NK-92 (cell line): ENCODE data around the gene C14orf93.

Experiments
- DNase-seq: peaks from one replicate; lab custom pipeline; 2025; ENCODE audit not compliant: unreplicated experiment; lab: John Stamatoyannopoulos, UW

C14orf93 gene

GRCh38 chr14:23009939-23010726, at the start of gene C14orf93:
Gene C14orf93, minus strand, starts transcription at chr14:23010143. Its CDS starts 11,120 bp downstream, at chr14:22999023.
- DNase-seq: no peak

GRCh38 chr14:23058654-23059504, 48.9 kb upstream of the C14orf93 start:
- no peak for DNase-seq

DNA sequence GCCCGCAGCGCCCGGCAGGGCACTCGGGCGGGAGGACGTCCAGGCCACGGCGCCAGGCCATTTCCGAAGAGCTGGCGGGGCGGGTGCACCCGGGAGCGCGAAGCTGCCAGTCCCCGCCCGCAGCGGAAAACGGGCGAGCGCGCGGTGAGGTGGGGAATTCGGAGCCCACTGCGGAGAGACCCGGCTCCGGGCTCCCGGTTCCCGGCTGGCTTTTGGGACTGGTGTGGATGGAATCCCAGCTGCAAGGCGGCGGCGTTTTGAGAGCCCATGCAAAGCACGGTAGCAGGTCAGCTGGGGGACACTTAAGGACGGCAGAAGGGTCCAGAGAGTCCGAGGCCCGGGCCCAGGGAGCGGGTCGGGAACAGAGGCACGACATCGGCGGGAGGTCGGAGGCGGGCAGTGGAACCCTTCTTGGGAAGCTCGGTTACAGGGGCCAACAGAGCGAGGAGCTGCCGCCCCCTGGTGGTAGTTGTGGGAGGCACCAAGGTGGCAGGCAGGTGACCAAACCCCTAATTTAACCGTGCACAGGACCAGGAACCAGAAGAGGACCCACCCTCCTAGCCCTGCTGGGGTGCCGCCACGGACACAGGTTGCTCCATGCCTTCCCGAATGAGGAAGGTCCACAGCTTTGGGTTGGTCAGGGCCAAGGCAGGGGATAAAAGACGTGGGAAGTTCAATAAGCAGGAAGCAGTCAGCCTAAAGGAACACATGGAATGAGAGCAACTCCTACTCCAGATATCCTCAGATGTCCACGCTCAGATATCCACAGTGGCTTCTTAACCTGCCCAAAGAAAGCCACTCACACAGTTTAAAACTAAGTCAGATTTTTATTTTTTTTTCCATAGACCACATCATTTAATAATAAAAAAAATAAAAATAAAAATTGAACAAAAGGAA, 48.1 kb upstream of the C14orf93 start:
- no peak for DNase-seq

DNA sequence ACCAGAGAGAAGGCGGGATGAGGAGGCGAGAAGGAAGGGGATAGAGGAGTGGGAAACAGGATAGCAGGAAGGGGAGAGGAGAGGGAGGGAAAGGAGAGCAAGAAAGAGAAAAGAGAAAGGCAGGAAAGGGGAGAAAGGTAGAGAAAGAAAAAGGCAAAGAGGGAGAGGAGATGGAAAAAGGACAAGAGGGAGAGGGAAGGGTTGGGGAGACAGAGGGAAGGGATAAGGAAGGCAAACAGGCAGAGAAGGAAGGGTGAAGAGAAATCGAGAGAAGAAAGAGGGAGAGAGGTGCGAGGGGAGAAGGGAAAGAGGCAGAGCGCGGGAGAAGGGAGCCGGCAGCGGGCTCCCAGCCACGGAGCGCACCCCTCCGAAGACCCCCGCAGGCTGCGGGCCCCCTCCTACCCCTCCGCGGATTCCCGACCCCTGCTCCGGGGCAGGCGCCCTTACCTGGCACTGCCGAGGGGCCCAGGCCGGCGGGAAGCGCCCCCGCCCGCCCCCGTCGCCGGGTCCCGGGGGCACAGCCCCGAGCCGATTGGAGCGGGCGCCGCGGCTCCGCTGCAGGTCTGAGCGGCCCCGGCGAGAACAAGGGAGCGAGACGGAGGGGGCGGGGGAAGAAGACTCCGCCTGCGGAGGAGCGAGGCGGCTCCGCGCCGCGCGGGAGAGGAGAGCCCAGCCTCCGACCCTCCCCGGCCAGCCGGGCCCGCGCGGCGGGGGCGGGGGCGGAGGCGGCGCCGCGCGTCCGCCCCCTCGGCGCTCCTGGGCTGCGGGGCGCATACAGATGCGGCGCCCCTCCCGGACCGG, 47.2 kb upstream of the C14orf93 start, which contains the start of gene CDH24:
Gene CDH24, minus strand, starts transcription at position 565 of the 801 bp plus-strand sequence. CDS start 1,787 bp downstream, outside the sequence.
- no peak for DNase-seq

- no peak for DNase-seq
Measured at GRCh38 chr14:23056145-23056955, 46.4 kb upstream of the C14orf93 start.

DNA sequence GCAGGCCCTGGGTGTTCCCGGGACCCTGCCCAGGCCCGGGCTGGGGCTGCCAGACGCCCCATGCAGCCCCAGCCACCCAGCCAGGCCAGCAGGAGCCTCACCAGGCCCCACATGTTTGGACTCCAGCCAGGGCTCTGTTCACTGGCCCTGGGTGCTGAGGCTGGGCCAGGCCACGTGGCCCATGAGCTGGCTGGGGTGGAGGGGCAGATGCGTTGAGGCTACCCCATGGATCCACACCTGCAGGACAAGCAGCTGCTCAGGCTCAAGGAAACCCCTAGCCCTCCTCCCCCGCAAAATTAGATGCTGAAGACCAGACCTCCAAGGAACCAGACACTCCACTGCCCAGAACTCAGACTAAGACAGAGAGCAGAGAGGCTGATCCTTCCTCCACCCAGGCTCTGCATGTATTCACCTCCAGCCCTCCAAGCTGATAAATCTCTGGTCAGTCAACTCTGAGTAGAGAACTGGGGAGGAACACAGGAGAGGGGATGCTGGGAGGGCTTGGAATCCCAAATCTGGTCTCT, 45.7 kb upstream of the C14orf93 start:
- no peak for DNase-seq

- DNase-seq: no peak
Measured at GRCh38 chr14:23055147-23055550, 45.2 kb upstream of the C14orf93 start.

DNA sequence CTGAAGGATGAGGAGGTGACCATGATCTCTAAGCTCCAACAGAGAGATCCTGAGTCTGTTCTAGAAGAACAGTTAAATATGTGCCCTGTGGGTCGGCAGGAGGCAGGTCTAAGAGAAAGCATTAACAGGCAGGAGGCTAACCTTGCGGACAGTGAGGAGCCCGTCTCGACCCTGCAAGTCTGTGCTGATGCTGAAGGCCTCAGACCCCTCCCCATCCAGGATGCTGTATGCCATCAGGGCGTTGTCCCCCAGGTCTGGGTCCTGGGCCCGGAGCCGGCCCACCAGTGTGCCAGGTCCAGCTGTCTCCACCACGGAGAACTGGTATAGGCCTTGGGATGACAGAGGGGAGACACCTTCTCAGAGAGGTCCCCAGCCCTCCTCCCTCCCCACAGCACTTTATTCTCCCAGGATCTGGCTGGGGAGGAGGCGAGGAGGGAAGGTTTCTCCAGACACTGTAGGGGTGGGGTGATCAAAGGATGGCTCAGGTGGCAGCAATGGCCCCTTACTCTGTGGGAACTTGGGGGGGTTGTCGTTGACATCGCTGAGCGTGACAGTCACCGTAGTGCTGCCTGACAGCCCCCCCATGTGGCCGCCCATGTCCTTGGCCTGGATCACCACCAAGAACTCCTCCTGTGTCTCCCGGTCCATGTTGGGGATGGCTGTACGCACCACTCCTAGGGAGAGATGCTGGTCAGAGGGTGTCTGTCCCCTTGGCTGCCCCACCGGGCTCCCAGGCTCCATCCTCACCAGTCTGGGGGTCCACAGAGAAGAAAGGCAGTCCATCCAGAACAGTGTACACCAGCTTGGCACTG, 44.3 kb upstream of the C14orf93 start:
- DNase-seq: no peak

DNA sequence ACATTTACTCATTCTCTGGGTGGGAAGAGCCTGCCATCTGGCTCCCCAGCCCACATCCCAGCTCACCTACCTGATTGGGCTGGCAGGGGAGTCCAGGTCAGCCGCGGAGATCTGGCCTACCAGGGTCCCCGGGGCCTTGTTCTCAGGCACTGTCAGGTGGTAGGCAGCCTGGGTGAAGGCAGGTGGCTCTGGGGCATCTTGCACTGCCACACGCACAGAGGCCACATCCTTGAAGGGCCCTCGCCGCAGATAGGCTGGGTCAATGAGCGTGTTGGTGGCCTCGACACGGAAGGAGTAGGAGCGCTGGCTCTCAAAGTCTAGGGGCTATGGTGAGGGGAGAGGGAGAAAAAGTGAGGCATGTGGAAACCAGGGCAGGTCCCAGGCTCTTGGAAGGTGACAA, 43.5 kb upstream of the C14orf93 start:
- no peak for DNase-seq

GRCh38 chr14:23052671-23053070, 42.7 kb upstream of the C14orf93 start:
- DNase-seq: no peak

GRCh38 chr14:23052182-23052623, 42.3 kb upstream of the C14orf93 start:
- no peak for DNase-seq

DNA sequence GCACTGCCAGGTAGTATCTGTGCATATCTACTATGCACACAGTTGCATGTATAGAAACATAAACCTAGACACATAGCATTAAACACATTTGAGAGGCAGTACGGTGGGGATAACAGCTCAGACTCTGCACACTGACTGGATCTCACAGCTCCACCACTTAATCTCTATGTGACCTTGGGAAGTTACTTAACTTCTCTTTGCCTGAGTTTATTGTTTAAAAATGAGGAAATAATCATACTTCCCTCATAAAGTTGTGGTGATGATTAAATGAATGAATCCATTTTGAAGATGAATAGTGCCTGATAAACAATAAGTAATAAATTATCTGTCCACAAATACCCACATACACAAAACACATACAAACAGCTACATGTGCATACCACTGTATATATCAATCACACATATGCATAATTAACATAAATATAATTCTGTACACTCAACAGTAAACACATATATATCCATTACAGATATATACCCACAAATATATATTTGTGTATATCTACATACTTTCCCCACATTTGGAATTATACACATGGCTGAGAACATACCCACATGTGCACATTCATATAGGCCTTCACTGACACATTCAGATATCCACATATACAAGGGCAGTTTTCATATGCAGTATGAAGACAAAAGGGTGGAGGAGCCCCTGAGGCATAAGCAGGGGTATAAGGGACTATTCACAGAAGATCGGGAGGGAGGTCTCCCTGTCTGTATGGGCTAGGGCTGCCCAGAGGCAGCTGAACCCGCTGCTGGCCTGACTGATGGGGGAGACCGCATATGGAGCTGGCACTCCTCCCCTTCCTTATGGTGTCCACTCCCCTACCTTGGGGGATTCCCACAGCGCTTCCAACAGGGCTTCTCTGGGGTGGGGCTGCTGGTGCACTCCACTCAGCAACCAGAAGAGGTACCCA, 41.5 kb upstream of the C14orf93 start:
- DNase-seq: no peak

- DNase-seq: no peak
Measured at GRCh38 chr14:23049011-23049410, 39.1 kb upstream of the C14orf93 start.

GRCh38 chr14:23047751-23048693, 38.1 kb upstream of the C14orf93 start:
- no peak for DNase-seq

- no peak for DNase-seq
Measured at GRCh38 chr14:23047034-23047634, 37.2 kb upstream of the C14orf93 start.
